RWPE2 (cell line): ENCODE results near the gene GPC5.

Experiments
- ATAC-seq: fragments of 200-7000 bp; cut with Tn5 transposase; 3 replicates; pipeline ENCODE4 v1.9.1; 2021; ENCODE audit warnings: low read depth
- DNase-seq: peaks from one replicate; pipeline ENCODE4 v3.0.0-alpha.2; 2020; ENCODE audit warnings: low spot score
- H3K27ac ChIP-seq: fragments of 450-650 bp; 2 replicates; pipeline ENCODE4 v1.5.1; 2017; ENCODE audit warnings: mild to moderate bottlenecking; ENCODE audit not compliant: poor library complexity, severe bottlenecking
- H3K27me3 ChIP-seq: fragments of 250-450 bp; sonication (Bioruptor Pico); 2 replicates; pipeline ENCODE4 v1.5.1; 2021; ENCODE audit warnings: mild to moderate bottlenecking, moderate library complexity; ENCODE audit not compliant: insufficient read depth, poor library complexity, severe bottlenecking
- H3K36me3 ChIP-seq: fragments of 250-450 bp; sonication (Bioruptor Pico); 2 replicates; pipeline ENCODE4 v1.5.1; 2020; ENCODE audit warnings: low read depth, mild to moderate bottlenecking, moderate library complexity
- H3K4me1 ChIP-seq: fragments of 250-450 bp; sonication (Bioruptor Pico); 2 replicates; pipeline ENCODE4 v1.5.1; 2021; ENCODE audit warnings: mild to moderate bottlenecking, moderate library complexity; ENCODE audit not compliant: insufficient read depth, poor library complexity, severe bottlenecking
- H3K4me3 ChIP-seq: fragments of 250-450 bp; sonication (Bioruptor Pico); 2 replicates; pipeline ENCODE4 v1.5.1; 2021; ENCODE audit warnings: mild to moderate bottlenecking, moderate library complexity; ENCODE audit not compliant: severe bottlenecking
- H3K9me3 ChIP-seq: fragments of 250-450 bp; sonication (Bioruptor Pico); 2 replicates; pipeline ENCODE4 v1.5.1; 2021; ENCODE audit warnings: mild to moderate bottlenecking, moderate library complexity; ENCODE audit not compliant: severe bottlenecking
- CTCF ChIP-seq: fragments of 450-650 bp; IDR thresholded peaks from one replicate; pipeline ENCODE4 v1.5.1; 2017; ENCODE audit warnings: mild to moderate bottlenecking, moderate library complexity; ENCODE audit not compliant: poor library complexity, severe bottlenecking

Gene GPC5

GRCh38 chr13:92912629-92913028 is 1514.2 kb downstream of the GPC5 start:
- no peaks in the 10 kb centered on the region for H3K9me3 ChIP-seq
- H3K27ac ChIP-seq: no peak overlapping the region
- H3K4me1 ChIP-seq: no peaks in the 10 kb centered on the region
- H3K4me3 ChIP-seq: no peak overlapping the region
- no peak for ATAC-seq
- TF ChIP-seq CTCF: no peak
- H3K27me3 ChIP-seq: no peaks in the 10 kb centered on the region
- DNase-seq: no peak
- H3K36me3 ChIP-seq: no peaks in the 10 kb centered on the region

DNA sequence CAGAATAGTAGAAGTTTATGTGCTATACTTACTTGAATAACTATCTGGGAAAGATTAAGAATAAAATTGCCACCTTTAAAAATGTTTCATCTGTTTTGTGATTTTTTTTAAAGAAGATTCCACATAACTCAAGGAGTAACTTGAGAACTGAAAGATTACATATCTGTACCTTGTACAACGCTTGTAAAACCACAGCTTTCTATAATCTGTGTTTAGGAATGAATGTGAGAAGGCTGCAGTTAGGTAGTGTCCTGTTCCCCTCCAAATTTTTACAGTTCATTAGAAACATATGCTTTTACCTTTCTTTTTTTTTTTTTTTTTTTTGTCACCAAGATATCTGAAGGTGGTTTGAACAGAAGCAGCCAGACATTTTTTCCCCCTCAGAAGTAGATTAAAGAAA is 1515.4 kb downstream of the GPC5 start:
- Histone ChIP-seq H3K27me3 (no peaks in the 10 kb centered on the region), H3K36me3 (no peaks in the 10 kb centered on the region), H3K9me3 (no peaks in the 10 kb centered on the region), H3K4me3 (no peak overlapping the region), H3K27ac (no peak overlapping the region), H3K4me1 (no peaks in the 10 kb centered on the region)
- DNase-seq (no peak), ATAC-seq (no peak)
- TF ChIP-seq CTCF: no peak
